Peyer's patch (tissue), 4 donors: ENCODE data around the gene EIF2S2. TPM values are rescaled to one million over a fixed set of nuclear protein-coding genes. Genes with fewer than 3 reads are reported as not detected.

Experiments
- DNase-seq, 3 donors: peaks; one replicate each; pipeline ENCODE4 v3.0.0-alpha.2; 2017 to 2019
- H3K27ac ChIP-seq, 4 donors: fragments of 200-600 bp; sonication (generic); one replicate each; pipeline ENCODE4 v1.5.1; 2016 to 2019
- H3K27me3 ChIP-seq, 2 donors: fragments of 200-600 bp; sonication (generic); one replicate each; pipeline ENCODE4 v1.5.1; 2019
- H3K36me3 ChIP-seq, 3 donors: fragments of 200-600 bp; sonication (generic); one replicate each; pipeline ENCODE4 v1.5.1; 2016 to 2019
- H3K4me1 ChIP-seq, 4 donors: fragments of 200-600 bp; sonication (generic); one replicate each; pipeline ENCODE4 v1.5.1; 2016 to 2019
- H3K4me3 ChIP-seq, 4 donors: fragments of 200-600 bp; sonication (generic); 1 replicate in 3 of 4; 2 replicates in 1 of 4; pipeline ENCODE4 v1.5.1; 2016 to 2019; ENCODE audit warnings: mild to moderate bottlenecking in 1 of 4
- H3K9me3 ChIP-seq, 4 donors: fragments of 200-600 bp; sonication (generic); one replicate each; pipeline ENCODE4 v1.5.1; 2016 to 2019; ENCODE audit warnings: mild to moderate bottlenecking in 1 of 4
- POLR2A ChIP-seq, 2 donors: fragments of 450-650 bp; IDR thresholded peaks; one replicate each; pipeline ENCODE4 v1.5.1; 2017; ENCODE audit warnings: antibody characterized with exemption in 2 of 2, mild to moderate bottlenecking in 2 of 2, moderate library complexity in 2 of 2
- total RNA-seq, 4 donors: library from RNA; depleted of rRNA; stranded (reverse); fragments of >200 nt; gene quantifications; one replicate each; pipeline ENCODE4 v1.1.0, GENCODE V29; 2016
- TF ChIP-seq, protein P1 (sequence below), 6 experiments: fragments of 450-650 bp in 4 of 6; fragments of 200-600 bp in 2 of 6; sonication (generic) in 1 of 6; IDR thresholded peaks; one replicate each; pipeline ENCODE4 v1.5.1; 2017 to 2019; ENCODE audit warnings: antibody characterized with exemption in 6 of 6, mild to moderate bottlenecking in 3 of 6, moderate library complexity in 1 of 6

The EIF2S2 gene
- total RNA-seq, 4 donors from 2014 or later, result 25.0 to 48.7 (median 30.6) TPM

DNA sequence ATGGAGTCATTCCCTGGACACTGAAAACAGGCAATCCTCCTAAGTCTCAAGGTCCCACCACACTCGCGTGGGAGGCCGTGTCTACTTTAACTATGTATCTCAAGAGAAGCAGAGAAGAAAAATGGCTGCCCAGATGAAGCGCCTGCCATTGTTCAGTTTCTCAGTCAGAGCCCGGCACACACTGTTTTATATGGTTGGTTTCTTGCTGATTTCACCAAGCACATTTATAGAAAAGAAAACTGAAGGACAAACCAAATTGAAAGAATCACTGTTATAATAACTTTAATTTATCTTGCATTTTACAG, 22.9 kb downstream of the EIF2S2 start:
- Histone ChIP-seq H3K27me3 (no peaks in the 10 kb centered on the region), H3K4me3 (no peak overlapping the region), H3K9me3 (no peaks in the 10 kb centered on the region), H3K27ac (no peak overlapping the region), H3K4me1 (no peaks in the 10 kb centered on the region), H3K36me3 (peaks cover 0 to 98% (median 0%) of the 10 kb centered on the region in 3 donors)
- no peak for DNase-seq
- TF ChIP-seq POLR2A (IDR thresholded peaks at IDR 0.05), result no peak
- TF ChIP-seq, protein P1, sequence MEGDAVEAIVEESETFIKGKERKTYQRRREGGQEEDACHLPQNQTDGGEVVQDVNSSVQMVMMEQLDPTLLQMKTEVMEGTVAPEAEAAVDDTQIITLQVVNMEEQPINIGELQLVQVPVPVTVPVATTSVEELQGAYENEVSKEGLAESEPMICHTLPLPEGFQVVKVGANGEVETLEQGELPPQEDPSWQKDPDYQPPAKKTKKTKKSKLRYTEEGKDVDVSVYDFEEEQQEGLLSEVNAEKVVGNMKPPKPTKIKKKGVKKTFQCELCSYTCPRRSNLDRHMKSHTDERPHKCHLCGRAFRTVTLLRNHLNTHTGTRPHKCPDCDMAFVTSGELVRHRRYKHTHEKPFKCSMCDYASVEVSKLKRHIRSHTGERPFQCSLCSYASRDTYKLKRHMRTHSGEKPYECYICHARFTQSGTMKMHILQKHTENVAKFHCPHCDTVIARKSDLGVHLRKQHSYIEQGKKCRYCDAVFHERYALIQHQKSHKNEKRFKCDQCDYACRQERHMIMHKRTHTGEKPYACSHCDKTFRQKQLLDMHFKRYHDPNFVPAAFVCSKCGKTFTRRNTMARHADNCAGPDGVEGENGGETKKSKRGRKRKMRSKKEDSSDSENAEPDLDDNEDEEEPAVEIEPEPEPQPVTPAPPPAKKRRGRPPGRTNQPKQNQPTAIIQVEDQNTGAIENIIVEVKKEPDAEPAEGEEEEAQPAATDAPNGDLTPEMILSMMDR (IDR thresholded peaks at IDR 0.05), result no peak

DNA sequence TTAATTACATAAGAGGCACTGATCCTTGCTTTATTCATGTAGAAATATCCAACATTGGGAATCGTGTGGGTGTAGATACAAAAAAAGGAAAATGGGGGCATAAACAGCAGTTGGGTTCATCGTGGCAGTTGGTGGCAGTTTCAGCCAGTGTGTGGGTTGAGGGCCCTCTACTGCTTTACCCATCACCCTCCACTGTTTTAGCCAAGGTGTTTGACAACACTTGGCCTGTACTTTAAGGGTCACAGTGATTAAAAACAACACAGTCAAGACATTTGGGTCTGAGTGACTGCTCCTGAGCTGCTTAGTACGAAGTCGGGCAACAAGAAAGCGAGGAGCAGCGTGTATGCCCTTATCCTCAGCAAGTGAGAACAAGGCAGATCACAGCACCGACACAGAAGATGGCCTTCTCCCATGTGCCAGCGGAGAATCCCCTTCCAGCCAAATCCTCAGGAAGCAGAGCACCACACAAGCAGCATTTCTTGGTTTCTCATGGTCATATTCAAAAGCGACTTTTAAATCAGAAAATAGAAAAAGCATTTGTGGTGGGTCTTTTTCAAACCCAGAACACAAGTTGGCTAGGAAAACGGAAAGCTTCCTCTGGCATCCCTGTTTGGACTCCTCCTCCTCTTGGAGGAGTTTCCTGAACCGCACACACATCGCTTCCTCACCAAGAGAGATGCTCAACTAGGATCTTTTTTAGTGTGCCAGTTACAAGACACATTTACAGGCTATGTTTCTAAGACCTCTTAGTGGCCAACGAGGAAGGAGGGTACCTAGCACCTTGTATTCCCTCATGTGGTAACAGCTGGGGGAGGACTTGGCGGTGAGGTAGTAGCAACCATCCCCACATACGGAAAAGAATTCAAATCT, 23.5 kb downstream of the EIF2S2 start:
- Histone ChIP-seq H3K4me1 (no peaks in the 10 kb centered on the region), H3K9me3 (no peaks in the 10 kb centered on the region), H3K27me3 (no peaks in the 10 kb centered on the region), H3K4me3 (no peak overlapping the region), H3K36me3 (peaks cover 0 to 96% (median 0%) of the 10 kb centered on the region in 3 donors), H3K27ac (no peak overlapping the region)
- no peak for DNase-seq
- TF ChIP-seq, protein P1 (IDR thresholded peaks at IDR 0.05), result no peak
- TF ChIP-seq POLR2A (IDR thresholded peaks at IDR 0.05), result no peak

DNA sequence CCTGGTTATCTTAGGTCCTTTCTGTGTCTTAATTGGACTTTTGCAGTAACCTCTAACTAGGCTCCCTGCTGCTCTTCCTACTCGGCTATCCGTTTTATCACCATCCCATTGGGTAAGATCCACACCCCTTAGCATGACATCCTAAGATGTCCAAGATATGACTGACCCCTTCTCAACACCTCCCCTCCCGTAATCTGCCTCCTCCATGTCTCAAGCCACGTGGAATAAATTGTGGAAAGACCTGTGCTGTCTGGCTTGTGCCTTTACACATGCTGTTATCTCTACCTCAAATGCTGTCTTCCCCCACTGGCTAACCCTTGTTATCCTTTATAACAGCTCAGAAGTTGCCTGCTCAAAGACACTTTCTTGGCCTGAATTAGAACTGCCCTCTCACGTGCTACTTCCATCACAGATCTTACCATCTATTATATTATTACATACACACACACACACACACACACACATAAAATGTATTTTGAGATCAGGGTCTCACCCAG, 26.5 kb downstream of the EIF2S2 start:
- TF ChIP-seq POLR2A (IDR thresholded peaks at IDR 0.05), result no peak
- TF ChIP-seq, protein P1 (IDR thresholded peaks at IDR 0.05), result no peak
- Histone ChIP-seq H3K27ac (no peak overlapping the region), H3K9me3 (no peaks in the 10 kb centered on the region), H3K27me3 (no peaks in the 10 kb centered on the region), H3K4me1 (no peaks in the 10 kb centered on the region), H3K4me3 (no peak overlapping the region), H3K36me3 (peaks cover 0 to 92% (median 0%) of the 10 kb centered on the region in 3 donors)
- DNase-seq, result no peak

DNA sequence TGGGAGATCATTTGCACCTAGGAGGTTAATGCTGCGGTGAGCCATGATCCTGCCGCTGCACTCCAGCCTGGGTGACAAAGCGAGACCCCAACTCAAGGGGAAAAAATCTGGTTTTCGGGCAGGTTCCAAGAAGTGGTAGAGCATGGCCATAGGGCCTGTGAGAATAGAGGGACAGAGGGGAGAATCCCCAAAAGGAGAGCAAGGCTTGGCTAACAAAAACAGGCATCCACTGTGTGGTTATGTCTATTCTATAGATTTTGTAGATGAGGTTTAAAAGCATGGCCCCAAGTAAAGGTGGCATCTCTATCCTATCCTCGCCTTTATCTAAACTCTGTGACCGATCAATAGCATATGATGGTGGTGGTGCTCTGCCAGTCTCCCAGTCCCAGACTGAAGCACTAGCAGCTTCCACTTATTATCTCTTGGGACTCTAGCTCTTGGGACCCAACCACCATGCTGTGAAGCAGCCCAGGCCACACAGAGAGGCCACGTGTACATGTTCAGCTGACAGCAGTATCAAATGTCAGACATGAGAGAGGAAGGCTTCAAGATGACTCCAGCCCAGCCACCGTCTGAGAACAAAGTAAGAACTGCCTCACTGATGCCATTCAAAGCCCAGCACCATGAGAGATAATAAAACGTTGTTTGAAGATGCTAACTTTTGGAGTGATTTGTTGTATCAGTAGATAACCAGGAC, 27.7 kb downstream of the EIF2S2 start:
- H3K27ac ChIP-seq, result no peak overlapping the region
- TF ChIP-seq POLR2A (IDR thresholded peaks at IDR 0.05), result no peak
- TF ChIP-seq, protein P1 (IDR thresholded peaks at IDR 0.05), result no peak
- no peaks in the 10 kb centered on the region for H3K4me1 ChIP-seq
- H3K27me3 ChIP-seq, result no peaks in the 10 kb centered on the region
- H3K36me3 ChIP-seq, result peaks cover 0 to 90% (median 0%) of the 10 kb centered on the region in 3 donors
- H3K9me3 ChIP-seq, result no peaks in the 10 kb centered on the region
- no peak overlapping the region for H3K4me3 ChIP-seq
- no peak for DNase-seq

DNA sequence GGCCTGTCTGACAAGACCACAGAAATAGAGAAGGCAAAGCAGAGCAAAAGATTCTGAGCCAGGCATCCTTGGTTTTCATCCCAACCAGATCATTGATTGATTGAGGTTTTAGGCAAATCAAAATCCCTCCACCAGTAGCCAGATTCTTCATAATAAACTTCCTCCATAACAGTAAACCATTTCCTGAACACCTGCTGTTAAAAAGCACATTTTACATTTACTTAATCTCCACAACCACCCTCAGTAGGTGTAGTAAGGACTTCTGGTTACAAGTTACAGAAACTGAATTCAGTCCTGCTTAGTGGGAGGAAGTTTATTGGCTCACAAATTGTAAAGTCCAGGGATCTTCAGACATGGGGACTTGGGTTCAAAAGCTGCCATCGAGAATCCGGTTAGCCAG, 28.3 kb downstream of the EIF2S2 start:
- peaks cover 0 to 90% (median 0%) of the 10 kb centered on the region in 3 donors for H3K36me3 ChIP-seq
- DNase-seq, result no peak

More for the DNA sequence above, 28.3 kb downstream of the EIF2S2 start:
- TF ChIP-seq, protein P1 (IDR thresholded peaks at IDR 0.05), result no peak
- no peak for TF ChIP-seq POLR2A (IDR thresholded peaks at IDR 0.05)
- H3K27ac ChIP-seq, result no peak overlapping the region
- H3K9me3 ChIP-seq, result no peaks in the 10 kb centered on the region
- H3K4me3 ChIP-seq, result no peak overlapping the region
- no peaks in the 10 kb centered on the region for H3K4me1 ChIP-seq
- H3K27me3 ChIP-seq, result no peaks in the 10 kb centered on the region
